HFF-Myc (cell line): ENCODE measurements around the gene PCDHA1.
"Not testable (repeated sequence)": the region's sequence is repeated elsewhere in the genome, so short reads cannot be mapped to it uniquely, and the experiment has no call there.

ENCODE experiments used
- DNase-seq: peaks from one replicate; pipeline ENCODE4 v3.0.0-alpha.2; 2011; ENCODE audit warnings: low read depth; ENCODE audit errors: extremely low read depth
- H3K4me3 ChIP-seq: replicated peaks from 2 replicates; pipeline ENCODE4 v1.5.1; 2011; ENCODE audit warnings: low read depth, mild to moderate bottlenecking, control low read depth, low read length
- TF ChIP-seq, protein P1 (sequence below): IDR thresholded peaks from 2 replicates; pipeline ENCODE4 v1.5.1; 2012; ENCODE audit warnings: mild to moderate bottlenecking, low read depth, low read length, control low read depth; ENCODE audit errors: missing control alignments

The PCDHA1 gene

DNA sequence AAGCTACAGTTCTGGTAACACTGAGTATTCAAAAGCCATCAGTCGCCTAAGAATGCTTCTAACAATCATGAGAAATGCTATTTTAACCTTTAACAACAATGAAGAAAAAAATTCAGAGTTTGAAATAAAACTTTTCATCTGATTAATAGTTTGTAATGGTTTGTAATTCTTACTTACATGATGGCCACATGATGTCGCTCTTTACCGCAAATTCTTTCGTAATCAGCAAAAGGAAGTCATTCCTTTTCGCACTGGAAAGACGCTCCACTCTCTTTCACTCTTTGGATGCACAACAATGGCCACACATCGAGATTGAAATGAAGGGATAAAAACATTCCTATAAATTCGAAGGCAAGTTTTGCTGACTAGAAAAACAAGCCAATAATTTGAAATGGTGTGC is 48.1 kb downstream of the PCDHA1 start, which contains the start of gene PCDHA7:
PCDHA7 (plus strand) TSS at position 277 of the 400 bp plus-strand sequence; CDS start at position 392, 115 bp downstream.
- TF ChIP-seq, protein P1, sequence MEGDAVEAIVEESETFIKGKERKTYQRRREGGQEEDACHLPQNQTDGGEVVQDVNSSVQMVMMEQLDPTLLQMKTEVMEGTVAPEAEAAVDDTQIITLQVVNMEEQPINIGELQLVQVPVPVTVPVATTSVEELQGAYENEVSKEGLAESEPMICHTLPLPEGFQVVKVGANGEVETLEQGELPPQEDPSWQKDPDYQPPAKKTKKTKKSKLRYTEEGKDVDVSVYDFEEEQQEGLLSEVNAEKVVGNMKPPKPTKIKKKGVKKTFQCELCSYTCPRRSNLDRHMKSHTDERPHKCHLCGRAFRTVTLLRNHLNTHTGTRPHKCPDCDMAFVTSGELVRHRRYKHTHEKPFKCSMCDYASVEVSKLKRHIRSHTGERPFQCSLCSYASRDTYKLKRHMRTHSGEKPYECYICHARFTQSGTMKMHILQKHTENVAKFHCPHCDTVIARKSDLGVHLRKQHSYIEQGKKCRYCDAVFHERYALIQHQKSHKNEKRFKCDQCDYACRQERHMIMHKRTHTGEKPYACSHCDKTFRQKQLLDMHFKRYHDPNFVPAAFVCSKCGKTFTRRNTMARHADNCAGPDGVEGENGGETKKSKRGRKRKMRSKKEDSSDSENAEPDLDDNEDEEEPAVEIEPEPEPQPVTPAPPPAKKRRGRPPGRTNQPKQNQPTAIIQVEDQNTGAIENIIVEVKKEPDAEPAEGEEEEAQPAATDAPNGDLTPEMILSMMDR, result no peak
- no peak within 1 kb of the TSS for H3K4me3 ChIP-seq
- DNase-seq, result no peak

DNA sequence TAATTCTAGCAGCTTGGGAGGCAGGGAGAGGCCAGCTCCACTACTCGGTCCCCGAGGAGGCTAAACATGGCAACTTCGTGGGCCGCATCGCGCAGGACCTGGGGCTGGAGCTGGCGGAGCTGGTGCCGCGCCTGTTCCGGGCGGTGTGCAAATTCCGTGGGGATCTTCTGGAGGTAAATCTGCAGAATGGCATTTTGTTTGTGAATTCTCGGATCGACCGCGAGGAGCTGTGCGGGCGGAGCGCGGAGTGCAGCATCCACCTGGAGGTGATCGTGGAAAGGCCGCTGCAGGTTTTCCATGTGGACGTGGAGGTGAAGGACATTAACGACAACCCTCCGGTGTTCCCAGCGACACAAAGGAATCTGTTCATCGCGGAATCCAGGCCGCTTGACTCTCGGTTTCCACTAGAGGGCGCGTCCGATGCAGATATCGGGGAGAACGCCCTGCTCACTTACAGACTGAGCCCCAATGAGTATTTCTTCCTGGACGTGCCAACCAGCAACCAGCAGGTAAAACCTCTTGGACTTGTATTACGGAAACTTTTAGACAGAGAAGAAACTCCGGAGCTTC is 48.6 kb downstream of the PCDHA1 start:
- not testable (repeated sequence) for H3K4me3 ChIP-seq, DNase-seq

GRCh38 chr5:140835622-140836510 is 49.9 kb downstream of the PCDHA1 start:
- no peak overlapping the region for H3K4me3 ChIP-seq
- no peak for DNase-seq
- TF ChIP-seq, protein P1, result no peak

- no peak for DNase-seq
- H3K4me3 ChIP-seq, result no peak within 1 kb of the TSS
- TF ChIP-seq, protein P1, result peak; percentile 60
Observed at GRCh38 chr5:140840978-140841962, 55.3 kb downstream of the PCDHA1 start, which contains the start of gene PCDHA8. PCDHA8 (plus strand) TSS chr5:140841187; CDS start chr5:140841322, 135 bp downstream.

- no peak for DNase-seq
- TF ChIP-seq, protein P1, result no peak
- no peak overlapping the region for H3K4me3 ChIP-seq
Observed at GRCh38 chr5:140842798-140843733, 57.1 kb downstream of the PCDHA1 start.

GRCh38 chr5:140848139-140849102 is 62.5 kb downstream of the PCDHA1 start, which contains the start of gene PCDHA9:
PCDHA9 (plus strand) TSS chr5:140848382; CDS start chr5:140848496, 114 bp downstream.
- H3K4me3 ChIP-seq, DNase-seq: not testable (repeated sequence)

GRCh38 chr5:140849831-140850634 is 64.1 kb downstream of the PCDHA1 start:
- H3K4me3 ChIP-seq, DNase-seq: not testable (repeated sequence)
